HFFc6 (cell line): ENCODE data around the gene MAGI3. TPM values are rescaled to one million over a fixed set of nuclear protein-coding genes. Genes with fewer than 3 reads are reported as not detected.

ENCODE experiments used
- DNase-seq: peaks from one replicate; pipeline ENCODE4 v3.0.0-alpha.2; 2018
- H3K27ac Mint-ChIP-seq: 2 replicates; pipeline ENCODE4 v1.8.0; 2020; ENCODE audit warnings: mild to moderate bottlenecking, mixed read lengths
- H3K27me3 Mint-ChIP-seq: 2 replicates; pipeline ENCODE4 v1.8.0; 2021; ENCODE audit warnings: mild to moderate bottlenecking, moderate library complexity, mixed read lengths; ENCODE audit not compliant: insufficient read depth
- H3K36me3 Mint-ChIP-seq: 2 replicates; pipeline ENCODE4 v1.8.0; 2021; ENCODE audit warnings: low read depth, mixed read lengths
- H3K4me1 Mint-ChIP-seq: 2 replicates; pipeline ENCODE4 v1.8.0; 2020; ENCODE audit warnings: low read depth, mixed read lengths
- H3K4me3 Mint-ChIP-seq: 2 replicates; pipeline ENCODE4 v1.8.0; 2020; ENCODE audit warnings: mild to moderate bottlenecking, moderate library complexity, mixed read lengths
- H3K9me3 Mint-ChIP-seq: 2 replicates; pipeline ENCODE4 v1.8.0; 2020; ENCODE audit warnings: mild to moderate bottlenecking, mixed read lengths
- total RNA-seq, 6 experiments: library from RNA; stranded (reverse); fragmentation: NEBNext Ultra II Directional; extraction: Animal tissue kit (Norgen Biotek cat#: 25700); gene quantifications; 2 replicates in 1 of 6; 3 replicates in 5 of 6; pipeline ENCODE4 v1.2.3, GENCODE V29; 2021
- TF ChIP-seq, protein P1 (sequence below): fragments of 200-600 bp; sonication (generic); IDR thresholded peaks from 2 replicates; pipeline ENCODE4 v1.5.0; 2021; ENCODE audit warnings: antibody characterized with exemption, mild to moderate bottlenecking

The MAGI3 gene
- total RNA-seq, 6 experiments from 2014 or later, result 5.1 to 8.2 (median 7.6) TPM

DNA sequence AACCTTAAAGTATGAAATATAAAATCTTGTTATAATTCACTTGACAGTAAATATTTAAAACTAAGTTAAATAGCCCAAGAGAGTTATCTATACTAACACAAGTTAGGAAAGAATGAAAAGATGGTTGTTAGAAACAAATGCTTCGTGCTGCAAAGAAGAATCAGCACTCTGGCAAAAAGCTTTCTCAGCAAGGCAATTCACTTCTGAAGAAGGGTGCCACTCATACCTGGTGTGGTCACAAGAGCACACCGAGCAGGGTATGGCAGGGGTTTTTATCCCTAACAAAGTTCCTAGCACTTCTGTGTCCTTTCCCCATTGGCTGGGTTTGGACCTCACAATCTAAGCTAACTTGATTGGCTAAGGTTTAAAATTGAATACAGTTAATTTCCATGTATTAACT is 121.0 kb downstream of the MAGI3 start:
- no peak overlapping the region for H3K27ac Mint-ChIP-seq
- no peaks in the 10 kb centered on the region for H3K27me3 Mint-ChIP-seq
- peaks cover 16% of the 10 kb centered on the region for H3K4me1 Mint-ChIP-seq
- H3K4me3 Mint-ChIP-seq, result no peak overlapping the region
- DNase-seq, result no peak
- TF ChIP-seq, protein P1, sequence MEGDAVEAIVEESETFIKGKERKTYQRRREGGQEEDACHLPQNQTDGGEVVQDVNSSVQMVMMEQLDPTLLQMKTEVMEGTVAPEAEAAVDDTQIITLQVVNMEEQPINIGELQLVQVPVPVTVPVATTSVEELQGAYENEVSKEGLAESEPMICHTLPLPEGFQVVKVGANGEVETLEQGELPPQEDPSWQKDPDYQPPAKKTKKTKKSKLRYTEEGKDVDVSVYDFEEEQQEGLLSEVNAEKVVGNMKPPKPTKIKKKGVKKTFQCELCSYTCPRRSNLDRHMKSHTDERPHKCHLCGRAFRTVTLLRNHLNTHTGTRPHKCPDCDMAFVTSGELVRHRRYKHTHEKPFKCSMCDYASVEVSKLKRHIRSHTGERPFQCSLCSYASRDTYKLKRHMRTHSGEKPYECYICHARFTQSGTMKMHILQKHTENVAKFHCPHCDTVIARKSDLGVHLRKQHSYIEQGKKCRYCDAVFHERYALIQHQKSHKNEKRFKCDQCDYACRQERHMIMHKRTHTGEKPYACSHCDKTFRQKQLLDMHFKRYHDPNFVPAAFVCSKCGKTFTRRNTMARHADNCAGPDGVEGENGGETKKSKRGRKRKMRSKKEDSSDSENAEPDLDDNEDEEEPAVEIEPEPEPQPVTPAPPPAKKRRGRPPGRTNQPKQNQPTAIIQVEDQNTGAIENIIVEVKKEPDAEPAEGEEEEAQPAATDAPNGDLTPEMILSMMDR, result no peak
- peaks cover 19% of the 10 kb centered on the region for H3K9me3 Mint-ChIP-seq
- peaks cover 8% of the 10 kb centered on the region for H3K36me3 Mint-ChIP-seq

DNA sequence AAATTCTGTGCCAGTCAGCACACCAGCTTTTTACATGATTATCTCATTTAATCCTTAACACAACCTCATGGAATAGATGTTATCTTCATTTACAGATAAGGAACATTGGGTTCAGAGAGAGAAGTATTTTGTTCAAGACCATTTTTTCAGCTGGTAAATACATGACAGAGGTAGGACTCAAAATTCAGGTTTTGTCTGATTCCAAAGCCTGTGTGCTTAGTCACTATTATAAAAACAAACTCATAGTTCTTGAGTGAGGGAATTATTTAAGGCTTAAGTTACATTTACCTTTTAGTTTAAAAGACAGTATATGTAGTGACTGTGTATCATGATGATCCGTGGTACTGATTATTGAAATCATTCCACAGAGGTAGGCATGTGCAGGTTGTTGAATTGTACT is 125.2 kb downstream of the MAGI3 start:
- H3K36me3 Mint-ChIP-seq, result peaks cover 5% of the 10 kb centered on the region
- TF ChIP-seq, protein P1, result no peak
- H3K27ac Mint-ChIP-seq, result peak overlapping the region; percentile 53
- no peak overlapping the region for H3K4me3 Mint-ChIP-seq
- no peaks in the 10 kb centered on the region for H3K27me3 Mint-ChIP-seq
- no peak for DNase-seq
- H3K9me3 Mint-ChIP-seq, result peaks cover 17% of the 10 kb centered on the region
- peaks cover 37% of the 10 kb centered on the region for H3K4me1 Mint-ChIP-seq

DNA sequence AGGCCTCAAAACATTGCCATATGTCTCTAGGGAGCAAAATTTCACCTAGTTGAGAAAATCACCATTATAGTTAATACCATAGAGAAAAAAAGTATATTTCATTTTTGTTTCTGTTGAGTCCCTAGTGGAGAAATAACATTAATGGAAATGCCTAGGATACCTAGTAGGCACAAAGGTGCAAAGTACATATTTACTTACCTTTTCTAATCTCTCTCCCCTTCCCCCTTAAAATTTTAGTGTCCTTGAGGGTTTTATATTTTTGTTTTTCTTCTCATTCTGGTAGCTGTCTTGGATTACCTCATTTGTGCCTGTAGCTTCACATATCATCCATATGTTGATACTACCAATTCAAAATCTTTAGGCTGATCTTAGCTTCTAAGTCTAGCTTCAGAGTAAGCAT is 127.0 kb downstream of the MAGI3 start:
- 0 out of 2 replicates have a peak, but pooled peaks cover 5% of the 10 kb centered on the region for H3K9me3 Mint-ChIP-seq
- TF ChIP-seq, protein P1, result no peak
- peaks cover 45% of the 10 kb centered on the region for H3K4me1 Mint-ChIP-seq

DNA sequence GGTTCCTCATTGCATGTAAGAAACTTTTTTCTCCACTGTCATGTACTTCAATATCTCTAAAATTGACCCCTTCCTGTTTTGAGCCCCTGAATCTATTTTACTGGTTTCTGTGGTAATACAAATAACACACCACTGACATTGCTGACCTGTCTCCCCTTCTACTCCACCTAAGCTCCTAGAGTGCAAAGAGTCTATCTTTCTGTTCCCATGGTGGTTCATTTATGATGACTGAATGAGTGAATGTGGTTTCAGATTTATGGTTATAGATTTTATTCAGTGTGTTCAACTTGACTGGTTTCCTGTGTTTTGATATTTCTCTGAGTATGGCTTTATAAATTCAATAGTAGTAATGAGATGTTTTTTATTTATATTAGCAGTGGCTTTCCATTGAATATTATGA is 127.7 kb downstream of the MAGI3 start:
- TF ChIP-seq, protein P1, result no peak
- Mint-ChIP-seq H3K36me3 (peaks cover 6% of the 10 kb centered on the region), H3K27ac (no peak overlapping the region), H3K27me3 (no peaks in the 10 kb centered on the region; the same call in 1 of the 2 replicates), H3K9me3 (peaks cover 4% of the 10 kb centered on the region; the same call in 1 of the 2 replicates), H3K4me3 (no peak overlapping the region), H3K4me1 (peaks cover 45% of the 10 kb centered on the region)
- DNase-seq, result no peak

More for the DNA sequence above, 127.0 kb downstream of the MAGI3 start:
- H3K4me3 Mint-ChIP-seq, result no peak overlapping the region
- no peak overlapping the region for H3K27ac Mint-ChIP-seq
- DNase-seq, result no peak
- no peaks in the 10 kb centered on the region; the same call in 1 of the 2 replicates for H3K36me3 Mint-ChIP-seq
- H3K27me3 Mint-ChIP-seq, result no peaks in the 10 kb centered on the region

DNA sequence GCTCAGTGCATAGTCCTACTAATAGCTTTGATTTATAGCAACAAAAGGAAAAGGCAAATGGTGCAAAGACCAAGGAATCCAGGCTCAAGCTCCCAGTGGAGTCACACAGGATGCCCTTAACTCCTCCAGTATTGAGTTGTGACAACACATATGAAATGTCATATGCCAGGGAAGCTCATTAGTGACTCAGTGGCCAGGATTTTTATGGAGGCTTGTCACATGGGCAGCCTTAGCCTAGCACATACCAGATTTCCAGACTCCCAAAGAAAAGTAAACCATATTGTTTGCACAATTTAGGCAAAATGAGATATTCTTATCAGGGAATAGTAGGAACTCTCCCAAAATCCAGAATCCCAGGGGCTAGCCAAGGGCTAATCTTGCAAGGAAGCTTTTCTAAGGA is 129.2 kb downstream of the MAGI3 start:
- H3K4me1 Mint-ChIP-seq, result peaks cover 45% of the 10 kb centered on the region
- peak overlapping the region; percentile 54; the same call in 1 of the 2 replicates for H3K27ac Mint-ChIP-seq
- no peaks in the 10 kb centered on the region; the same call in 1 of the 2 replicates for H3K27me3 Mint-ChIP-seq
- peaks cover 17% of the 10 kb centered on the region for H3K36me3 Mint-ChIP-seq
- TF ChIP-seq, protein P1, result no peak
- H3K4me3 Mint-ChIP-seq, result no peak overlapping the region
- peaks cover 8% of the 10 kb centered on the region for H3K9me3 Mint-ChIP-seq
- DNase-seq, result peak; percentile 56
